Suppressor macrophage (primary cell): ENCODE measurements around the gene FHOD3.

Source experiments
- DNase-seq, 4 experiments: peaks; one replicate each; pipeline ENCODE4 v3.0.0-alpha.2; 2020 to 2022

FHOD3 gene

GRCh38 chr18:36387310-36387709 lies 89.8 kb downstream of the FHOD3 start:
- no peak for DNase-seq

- DNase-seq = no peak
Observed at GRCh38 chr18:36388310-36388709, 90.8 kb downstream of the FHOD3 start.

- peak in 1 of 4 experiments; percentile 1 for DNase-seq
Observed at GRCh38 chr18:36389027-36389426, 91.5 kb downstream of the FHOD3 start.

- DNase-seq = no peak
Observed at GRCh38 chr18:36389811-36390581, 92.5 kb downstream of the FHOD3 start.

- DNase-seq = no peak
Observed at GRCh38 chr18:36391426-36392145, 94.1 kb downstream of the FHOD3 start.

GRCh38 chr18:36392164-36392978 lies 94.9 kb downstream of the FHOD3 start:
- no peak for DNase-seq

- no peak for DNase-seq
Observed at GRCh38 chr18:36392979-36393287, 95.4 kb downstream of the FHOD3 start.

- DNase-seq = no peak
Observed at GRCh38 chr18:36394486-36394885, 97.0 kb downstream of the FHOD3 start.

GRCh38 chr18:36396190-36396589 lies 98.7 kb downstream of the FHOD3 start:
- DNase-seq = no peak

GRCh38 chr18:36397033-36397432 lies 99.5 kb downstream of the FHOD3 start:
- DNase-seq = no peak

GRCh38 chr18:36398419-36398818 lies 100.9 kb downstream of the FHOD3 start:
- DNase-seq = no peak

GRCh38 chr18:36399055-36399454 lies 101.5 kb downstream of the FHOD3 start:
- no peak for DNase-seq

- no peak for DNase-seq
Observed at GRCh38 chr18:36401462-36401861, 103.9 kb downstream of the FHOD3 start.

- no peak for DNase-seq
Observed at GRCh38 chr18:36402765-36403396, 105.4 kb downstream of the FHOD3 start.

- DNase-seq = no peak
Observed at GRCh38 chr18:36403896-36404820, 106.6 kb downstream of the FHOD3 start.

GRCh38 chr18:36405611-36406010 lies 108.1 kb downstream of the FHOD3 start:
- DNase-seq = no peak

- no peak for DNase-seq
Observed at GRCh38 chr18:36406805-36407204, 109.3 kb downstream of the FHOD3 start.

GRCh38 chr18:36408606-36409005 lies 111.1 kb downstream of the FHOD3 start:
- DNase-seq = no peak

GRCh38 chr18:36409779-36410178 lies 112.3 kb downstream of the FHOD3 start:
- no peak for DNase-seq

GRCh38 chr18:36410346-36410745 lies 112.8 kb downstream of the FHOD3 start:
- no peak for DNase-seq

- no peak for DNase-seq
Observed at GRCh38 chr18:36411745-36412168, 114.2 kb downstream of the FHOD3 start.

- DNase-seq = no peak
Observed at GRCh38 chr18:36412778-36413177, 115.3 kb downstream of the FHOD3 start.
